ENCODE results near the gene GJB2. TPM values are rescaled to one million over a fixed set of nuclear protein-coding genes. Genes with fewer than 3 reads are reported as not detected.

Gene GJB2
- total RNA-seq, 1 experiment from 2014 or later = 0.30 TPM

- peak; percentile 27 for DNase-seq (ENCODE audit: low read depth)
These were observed 441 bp downstream of the GJB2 start for GRCh38 chr13:20192158-20192835.

GRCh38 chr13:20191311-20192157 is 1.2 kb downstream of the GJB2 start:
- no peak for DNase-seq (ENCODE audit: low read depth)

DNA sequence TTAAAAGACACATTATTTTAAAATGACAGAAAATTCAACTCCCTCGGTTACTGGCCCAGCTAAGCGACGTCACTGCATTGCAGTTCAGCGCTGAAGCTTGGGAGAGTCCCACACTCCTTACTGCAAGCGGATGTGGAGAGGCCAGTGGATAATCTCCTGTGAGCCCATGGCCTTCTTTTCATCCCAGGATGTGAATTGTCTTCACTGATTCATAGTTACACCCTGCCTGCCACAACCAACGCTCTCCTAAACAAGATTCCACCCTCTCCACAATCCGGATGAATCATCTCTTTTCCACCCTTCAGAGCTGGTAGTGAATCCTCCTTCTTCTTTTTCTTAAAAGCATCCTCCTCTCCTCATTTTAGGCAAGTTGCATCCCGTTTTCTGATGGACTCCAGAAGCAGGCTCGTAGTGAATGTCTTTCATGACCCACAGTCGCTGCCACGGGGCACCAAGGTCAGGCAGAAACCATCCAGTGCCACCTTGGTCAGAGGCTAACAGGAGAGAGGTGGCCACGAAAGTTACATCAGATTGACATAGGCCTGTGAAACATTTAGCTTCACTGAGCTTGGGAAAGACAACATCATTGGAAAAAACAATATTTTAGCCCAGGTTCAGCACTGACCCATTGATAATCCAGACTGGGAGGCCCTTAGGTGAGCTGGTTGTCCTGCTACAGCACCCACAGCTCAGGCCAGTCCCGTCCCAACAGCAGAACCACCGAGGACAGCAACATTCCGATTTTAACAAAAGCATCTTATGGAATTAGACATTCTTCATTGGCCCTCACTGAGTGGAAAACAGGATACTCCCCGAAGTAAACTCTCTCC is 2.0 kb downstream of the GJB2 start:
- DNase-seq (ENCODE audit: low read depth) = peak; percentile 74

GRCh38 chr13:20190076-20190475 is 2.7 kb downstream of the GJB2 start:
- no peak for DNase-seq (ENCODE audit: low read depth)

GRCh38 chr13:20188667-20189553 is 3.8 kb downstream of the GJB2 start:
- no peak for DNase-seq (ENCODE audit: low read depth)

GRCh38 chr13:20186771-20187170 is 6.0 kb downstream of the GJB2 start:
- DNase-seq (ENCODE audit: low read depth) = no peak

DNA sequence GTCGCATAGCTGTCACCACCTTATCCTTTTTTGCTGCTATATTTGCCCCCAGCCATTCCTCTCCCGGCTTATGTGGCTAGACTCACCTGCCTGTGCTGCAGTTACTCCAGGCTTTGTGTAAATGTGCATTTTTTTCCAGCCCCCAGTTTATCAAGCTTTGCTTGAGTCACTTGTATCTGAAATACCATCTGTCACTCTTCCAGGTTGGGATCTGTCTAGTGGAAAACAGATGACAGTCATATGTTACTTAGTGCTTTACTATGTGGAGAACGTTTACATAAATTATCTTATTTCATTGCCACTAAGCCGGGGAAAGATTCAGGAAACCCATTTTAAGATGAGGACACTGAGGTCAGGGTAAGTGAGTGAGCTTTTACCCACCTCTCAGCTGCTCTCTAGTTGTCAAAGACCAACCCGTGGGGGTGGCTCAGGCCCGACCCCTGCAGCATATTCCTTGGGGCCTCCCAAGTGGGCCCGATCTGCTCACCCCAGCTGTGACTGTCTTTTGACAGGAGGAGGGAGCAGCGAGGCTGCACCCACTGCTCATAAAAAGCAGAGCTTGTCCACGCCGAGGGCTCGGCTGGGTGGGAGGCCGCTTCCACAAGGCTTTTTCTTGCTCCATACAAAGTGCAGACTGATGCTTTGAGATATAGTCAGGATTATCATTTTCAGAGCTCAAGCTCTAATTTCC is 7.2 kb downstream of the GJB2 start:
- DNase-seq (ENCODE audit: low read depth) = no peak

- DNase-seq (ENCODE audit: low read depth) = peak; percentile 55
These were observed 10.4 kb downstream of the GJB2 start for GRCh38 chr13:20182231-20182846.

DNA sequence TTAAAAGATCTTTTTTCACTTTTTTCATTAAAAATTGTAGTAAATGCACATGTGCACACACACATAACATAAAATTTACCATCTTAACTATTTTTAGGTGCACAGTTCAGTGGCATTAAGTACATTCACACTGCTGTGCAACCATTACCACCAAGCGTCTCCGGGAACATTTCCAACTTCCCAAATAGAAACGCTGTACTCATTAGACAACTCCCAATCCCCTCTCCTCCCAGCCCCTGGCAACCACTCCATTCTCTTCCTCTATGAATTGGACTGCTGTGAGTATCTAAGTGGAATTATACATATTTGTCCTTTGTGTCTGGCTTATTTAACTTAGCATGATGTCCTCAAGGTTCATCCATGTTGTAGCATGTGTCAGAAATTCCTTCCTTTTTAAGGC is 11.6 kb downstream of the GJB2 start:
- DNase-seq (ENCODE audit: low read depth) = no peak

GRCh38 chr13:20178156-20178555 is 14.6 kb downstream of the GJB2 start:
- DNase-seq (ENCODE audit: low read depth) = no peak

GRCh38 chr13:20177049-20177831 is 15.5 kb downstream of the GJB2 start:
- DNase-seq (ENCODE audit: low read depth) = no peak

DNA sequence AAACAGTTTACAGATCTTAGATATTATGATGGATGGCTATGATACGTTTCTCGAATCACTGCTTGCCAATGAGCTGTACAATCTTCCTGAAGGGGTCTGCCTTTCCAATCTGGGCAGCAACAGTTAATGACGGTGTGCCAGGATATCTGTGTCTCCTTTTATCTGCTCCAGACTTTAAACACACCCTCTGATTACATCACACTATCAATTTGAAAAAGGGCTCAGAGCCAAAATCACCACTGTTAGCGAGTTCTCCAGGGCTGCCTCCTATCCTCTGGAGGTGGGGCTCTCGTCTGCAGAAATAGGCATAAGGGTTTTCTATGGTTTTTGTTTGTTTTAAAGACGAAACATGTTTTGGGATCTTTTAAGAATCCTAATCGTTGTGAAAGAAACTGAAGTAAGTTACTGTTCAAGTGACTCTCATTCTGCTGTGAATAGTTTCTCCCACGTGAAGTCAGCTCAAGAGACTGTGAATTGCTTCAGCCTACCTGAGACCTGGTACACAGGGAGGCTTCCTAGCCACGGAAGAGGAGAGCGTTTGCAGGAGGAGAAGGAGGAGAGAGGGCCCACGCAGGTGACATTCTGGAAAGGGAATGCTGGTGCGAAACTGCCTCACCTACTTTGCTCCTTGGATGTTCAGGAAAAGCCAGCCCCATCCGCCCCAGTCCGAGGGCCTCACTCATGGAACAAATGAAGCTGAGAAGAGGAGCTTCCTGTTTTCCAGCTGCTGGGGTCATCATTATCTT is 16.7 kb downstream of the GJB2 start:
- no peak for DNase-seq (ENCODE audit: low read depth)

- DNase-seq (ENCODE audit: low read depth) = no peak
These were observed 17.3 kb downstream of the GJB2 start for GRCh38 chr13:20175406-20175794.

- peak; percentile 92 for DNase-seq (ENCODE audit: low read depth)
These were observed 17.9 kb downstream of the GJB2 start for GRCh38 chr13:20174656-20175405.

DNA sequence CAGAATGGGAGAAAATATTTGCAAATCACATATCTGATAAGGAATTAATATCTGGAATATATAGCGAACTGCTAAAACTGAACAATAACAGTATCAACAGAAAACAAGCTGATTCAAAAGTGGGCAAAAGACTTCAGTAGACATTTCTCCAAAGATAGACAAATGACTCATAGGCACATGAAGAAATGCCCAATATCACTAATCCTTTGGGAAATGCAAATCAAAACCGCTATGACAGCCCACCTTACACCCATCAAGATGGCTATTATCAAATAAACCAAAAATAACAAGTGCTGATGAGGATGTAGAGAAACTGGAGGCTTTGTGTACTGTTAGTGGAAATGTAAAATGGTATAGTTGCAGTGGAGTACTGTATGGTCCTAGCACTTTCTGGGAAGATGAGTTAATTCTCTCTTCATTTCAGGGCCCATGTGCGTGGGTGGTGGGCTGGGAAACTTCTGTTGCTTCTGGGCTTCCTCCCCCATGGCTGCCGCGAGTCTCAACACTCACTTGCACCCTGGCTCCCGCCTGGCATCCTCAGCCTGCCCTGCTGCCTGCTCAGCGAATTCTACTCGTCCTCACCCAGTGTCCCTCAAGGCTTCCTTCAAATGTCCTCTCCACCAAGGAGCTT is 19.5 kb downstream of the GJB2 start:
- DNase-seq (ENCODE audit: low read depth) = no peak

- no peak for DNase-seq (ENCODE audit: low read depth)
These were observed 21.4 kb downstream of the GJB2 start for GRCh38 chr13:20171364-20171763.

GRCh38 chr13:20170921-20171320 is 21.8 kb downstream of the GJB2 start:
- DNase-seq (ENCODE audit: low read depth) = no peak

Data from M059J (cell line).